Measurements from ENCODE around the gene OR7D4. TPM values are rescaled to one million over a fixed set of nuclear protein-coding genes. Genes with fewer than 3 reads are reported as not detected.
"Not testable (repeated sequence)": the region's sequence is repeated elsewhere in the genome, so short reads cannot be mapped to it uniquely, and the experiment has no call there.

Gene OR7D4
- not detected for total RNA-seq

DNA sequence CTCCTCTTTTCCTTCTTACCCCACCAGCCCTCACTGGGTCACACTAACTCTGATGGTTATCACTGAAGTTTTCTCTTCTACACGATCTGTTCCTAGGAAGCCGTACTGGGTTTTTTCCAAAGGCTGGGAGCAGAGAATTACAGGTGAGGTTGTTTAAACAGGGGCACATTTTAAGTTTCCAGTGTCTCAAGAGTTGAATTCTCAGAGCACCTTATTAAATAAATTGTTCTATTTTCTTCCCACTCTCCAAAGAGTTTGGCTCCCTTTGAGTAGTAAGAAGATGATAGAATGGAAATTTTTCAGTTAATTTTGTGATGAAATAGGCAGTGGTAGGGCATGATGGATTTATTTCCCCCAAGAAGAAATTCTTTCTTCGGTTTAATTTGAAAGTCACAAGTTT, at the start of gene OR7D4:
TSS of gene OR7D4 (minus strand) at position 101 of the 400 bp plus-strand sequence. CDS start 4,752 bp downstream, outside the sequence.
- DNase-seq (ENCODE audit: low spot score in 2 of 2) = no peak
- no peak within 1 kb of the TSS for H3K27ac Mint-ChIP-seq
- H3K36me3 Mint-ChIP-seq = peaks cover 6 to 9% of the 10 kb centered on the region in 2 donors
- no peak for ATAC-seq
- H3K9me3 Mint-ChIP-seq = peaks cover 6 to 7% of the 10 kb centered on the region in 2 donors

DNA sequence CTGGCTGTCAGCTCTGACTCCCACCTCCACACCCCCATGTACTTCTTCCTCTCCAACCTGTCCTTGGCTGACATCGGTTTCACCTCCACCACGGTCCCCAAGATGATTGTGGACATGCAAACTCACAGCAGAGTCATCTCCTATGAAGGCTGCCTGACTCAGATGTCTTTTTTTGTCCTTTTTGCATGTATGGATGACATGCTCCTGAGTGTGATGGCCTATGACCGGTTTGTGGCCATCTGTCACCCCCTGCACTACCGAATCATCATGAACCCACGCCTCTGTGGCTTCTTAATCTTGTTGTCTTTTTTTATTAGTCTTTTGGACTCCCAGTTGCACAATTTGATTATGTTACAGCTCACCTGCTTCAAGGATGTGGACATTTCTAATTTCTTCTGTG, 31.8 kb upstream of the OR7D4 start:
- Mint-ChIP-seq H3K36me3 (peaks cover 0 to 7% of the 10 kb centered on the region in 2 donors), H3K27ac (no peak overlapping the region), H3K9me3 (peaks cover 3 to 16% of the 10 kb centered on the region in 2 donors)
- ATAC-seq = no peak
- no peak for DNase-seq (ENCODE audit: low spot score in 2 of 2)

DNA sequence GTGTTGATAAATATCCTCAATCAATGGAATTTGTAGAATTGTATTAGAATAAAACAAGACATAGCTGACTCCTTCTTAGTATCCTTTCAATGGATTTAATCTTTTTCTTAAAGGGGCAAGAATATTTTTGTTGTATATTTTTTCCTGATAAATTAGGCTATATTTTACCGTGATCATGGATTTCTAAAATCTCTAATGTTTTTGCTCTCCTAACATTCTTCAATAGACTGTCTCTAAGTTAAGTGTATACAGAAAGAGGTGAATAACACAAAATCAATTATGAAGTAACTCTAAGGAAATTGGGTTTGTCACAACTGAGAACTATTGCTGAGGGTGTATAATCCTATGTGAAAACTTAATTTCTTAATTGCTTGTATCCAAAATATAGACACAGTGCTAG, 31.2 kb upstream of the OR7D4 start, which contains the start of gene OR7E24:
TSS of gene OR7E24 (plus strand) at position 301 of the 400 bp plus-strand sequence. CDS start 114 bp downstream, outside the sequence.
- Mint-ChIP-seq H3K27ac (no peak within 1 kb of the TSS), H3K36me3 (peaks cover 0 to 7% of the 10 kb centered on the region in 2 donors), H3K9me3 (peaks cover 3 to 16% of the 10 kb centered on the region in 2 donors)
- DNase-seq (ENCODE audit: low spot score in 2 of 2) (no peak), ATAC-seq (no peak)

DNA sequence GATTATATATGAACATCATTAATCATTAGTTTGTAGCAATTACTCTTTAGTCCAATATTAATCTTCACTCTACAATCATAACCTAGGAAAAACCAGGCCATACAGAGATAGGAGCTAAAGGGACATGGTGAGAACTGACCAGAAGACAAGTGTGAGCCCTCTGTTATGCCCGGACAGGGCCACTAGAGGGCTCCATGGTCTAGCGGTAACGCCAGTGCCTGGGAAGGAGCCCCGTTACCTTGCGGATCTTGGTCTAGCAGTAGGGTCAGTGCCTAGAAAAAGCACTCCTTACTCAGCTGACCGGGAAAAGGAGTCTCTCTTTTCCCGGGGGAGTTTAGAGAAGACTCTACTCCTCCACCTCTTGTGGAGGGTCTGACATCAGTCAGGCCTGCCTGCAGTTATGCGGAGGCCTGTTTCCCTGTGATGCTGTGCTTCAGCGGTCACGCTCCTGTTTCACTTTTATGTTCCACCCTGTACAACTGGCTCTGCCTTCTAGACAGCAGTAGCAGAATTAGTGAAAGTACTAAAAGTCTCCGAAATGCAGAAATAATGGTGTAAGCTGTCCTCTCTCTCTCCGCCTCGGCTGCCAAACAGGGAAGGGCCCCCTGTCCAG, 13.8 kb downstream of the OR7D4 start:
- Mint-ChIP-seq H3K36me3 (no peaks in the 10 kb centered on the region), H3K9me3 (no peaks in the 10 kb centered on the region), H3K27ac (no peak overlapping the region)
- DNase-seq (ENCODE audit: low spot score in 2 of 2) = peak; percentile 65 to 71
- ATAC-seq = peak; percentile 63 to 79

DNA sequence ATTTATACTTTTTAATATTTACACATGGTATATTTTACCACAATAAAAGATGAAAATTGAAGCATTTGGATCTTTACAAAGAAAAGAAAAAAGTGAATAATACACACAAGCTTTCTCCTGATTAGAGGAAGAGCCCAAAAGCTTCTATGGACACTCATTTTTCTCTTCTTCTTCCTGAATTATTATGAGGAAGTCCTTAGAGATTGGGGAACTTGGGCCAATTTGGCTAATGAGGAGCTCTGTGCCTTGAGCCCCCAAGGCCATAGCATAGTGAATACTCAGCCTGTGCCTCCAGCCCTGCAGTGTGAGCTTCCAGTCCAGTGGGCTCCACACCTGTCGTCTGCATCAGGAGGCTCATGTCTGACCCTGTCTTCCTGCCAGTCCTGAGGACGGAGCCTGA, 21.3 kb downstream of the OR7D4 start:
- not testable (repeated sequence) for ATAC-seq; DNase-seq (ENCODE audit: low spot score in 2 of 2); H3K36me3 Mint-ChIP-seq; H3K27ac Mint-ChIP-seq; H3K9me3 Mint-ChIP-seq

DNA sequence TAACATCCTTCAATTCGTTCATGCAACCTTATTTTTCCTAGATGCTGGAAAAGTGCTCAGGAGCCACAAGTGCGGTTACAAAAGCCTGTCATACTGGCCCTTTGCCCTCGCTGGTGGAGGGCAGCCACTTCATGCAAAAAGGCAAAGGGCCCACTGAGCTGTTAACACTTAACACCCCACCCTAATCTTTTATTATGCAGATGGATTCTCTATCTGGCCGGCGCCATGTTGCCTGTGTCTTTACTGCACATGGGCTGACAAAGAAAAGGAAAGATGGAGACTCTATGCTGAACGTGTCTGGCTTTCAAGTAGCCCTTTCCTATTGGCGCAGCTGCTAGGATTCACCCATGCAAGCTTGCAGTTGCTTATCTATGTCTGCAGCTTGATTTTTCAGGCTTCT, 29.9 kb downstream of the OR7D4 start:
- Mint-ChIP-seq H3K36me3 (peaks cover 8 to 14% of the 10 kb centered on the region in 2 donors), H3K27ac (no peak overlapping the region), H3K9me3 (peaks cover 0 to 27% of the 10 kb centered on the region in 2 donors)
- ATAC-seq (no peak), DNase-seq (ENCODE audit: low spot score in 2 of 2) (no peak)

DNA sequence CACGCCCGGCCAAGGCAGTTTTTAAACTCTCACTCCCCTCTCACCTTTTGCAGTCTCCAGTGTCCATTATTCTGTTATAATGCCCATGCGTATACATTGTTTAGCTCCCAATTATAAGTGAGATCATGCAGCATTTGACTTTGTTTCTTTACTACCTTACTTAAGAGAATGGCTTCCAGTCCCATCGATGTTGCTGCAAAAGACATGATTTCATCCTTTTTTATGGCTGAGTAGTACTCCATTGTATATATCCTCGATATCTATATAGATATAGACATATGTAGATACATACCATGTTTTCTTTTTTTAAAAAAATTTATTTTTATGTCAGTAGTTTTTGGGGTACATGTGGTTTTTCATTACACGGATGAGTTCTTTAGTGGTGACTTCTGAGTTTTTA, 32.2 kb downstream of the OR7D4 start:
- no peak for DNase-seq (ENCODE audit: low spot score in 2 of 2)
- Mint-ChIP-seq H3K27ac (no peak overlapping the region), H3K9me3 (peaks cover 0 to 24% of the 10 kb centered on the region in 2 donors), H3K36me3 (peaks cover 8 to 14% of the 10 kb centered on the region in 2 donors)
- no peak for ATAC-seq

DNA sequence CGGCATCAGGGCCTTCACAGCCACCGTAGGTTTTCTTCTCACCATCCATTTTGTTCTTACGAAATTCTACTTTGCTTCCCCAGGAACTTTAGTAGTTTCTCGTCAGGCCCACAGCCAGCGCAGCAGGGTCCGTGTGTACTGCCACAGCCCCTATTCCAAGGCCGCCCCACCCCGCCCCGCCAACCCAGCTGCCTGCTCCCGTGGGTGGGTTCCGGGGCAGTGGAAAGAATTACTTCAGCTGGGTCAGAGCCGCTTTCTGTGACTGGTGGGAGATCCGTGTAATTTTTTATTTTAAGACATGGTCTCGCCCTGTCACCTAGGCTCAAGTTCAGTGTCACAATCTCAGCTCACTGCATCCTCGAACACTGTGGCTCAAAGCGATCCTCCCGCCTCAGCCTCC, 36.4 kb downstream of the OR7D4 start:
- no peak for DNase-seq (ENCODE audit: low spot score in 2 of 2)
- H3K9me3 Mint-ChIP-seq = peaks cover 0 to 11% of the 10 kb centered on the region in 2 donors
- H3K36me3 Mint-ChIP-seq = peaks cover 0 to 8% of the 10 kb centered on the region in 2 donors
- no peak overlapping the region for H3K27ac Mint-ChIP-seq
- ATAC-seq = no peak

DNA sequence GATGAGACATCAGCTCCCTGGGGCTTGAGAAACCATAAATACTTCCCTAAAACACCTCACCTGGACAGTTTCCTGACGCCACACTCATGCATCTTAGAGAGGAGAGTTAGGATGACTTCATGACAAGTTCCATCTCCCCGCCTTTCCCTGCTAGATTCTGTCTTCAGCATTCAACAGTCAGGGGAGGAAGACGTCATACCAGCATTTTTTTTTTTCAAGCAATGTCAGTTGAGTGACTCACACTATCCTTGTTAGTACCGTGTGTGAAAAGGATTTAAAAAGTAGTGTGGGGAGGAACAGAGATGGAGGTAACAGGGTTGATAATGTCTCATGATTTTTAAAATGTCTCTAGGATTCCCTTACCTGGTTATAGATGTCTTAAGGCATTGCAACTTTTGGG, 40.5 kb downstream of the OR7D4 start, which contains the start of gene OR7D2:
TSS of gene OR7D2 (plus strand) at position 79 of the 400 bp plus-strand sequence. CDS start 6,803 bp downstream, outside the sequence.
- Mint-ChIP-seq H3K27ac (no peak within 1 kb of the TSS), H3K9me3 (peaks cover 0 to 5% of the 10 kb centered on the region in 2 donors), H3K36me3 (no peaks in the 10 kb centered on the region)
- DNase-seq (ENCODE audit: low spot score in 2 of 2) (no peak), ATAC-seq (no peak)

DNA sequence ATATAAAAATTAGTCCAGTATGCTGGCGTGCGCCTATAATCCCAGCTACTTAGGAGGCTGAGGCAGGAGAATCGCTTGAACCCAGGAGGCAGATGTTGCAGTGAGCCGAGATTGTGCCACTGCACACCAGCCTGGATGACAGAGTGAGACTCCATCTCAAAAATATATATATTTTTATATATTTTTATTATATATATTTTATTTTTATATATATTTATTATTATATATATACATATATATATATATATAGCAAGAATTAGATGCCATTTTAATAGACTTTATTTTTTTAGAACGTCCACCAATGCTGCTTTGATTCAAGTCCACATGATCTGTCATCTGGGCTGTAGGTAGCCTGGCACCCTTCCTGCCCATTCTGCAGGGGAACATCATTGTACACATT, 44.1 kb downstream of the OR7D4 start:
- Mint-ChIP-seq H3K27ac (no peak overlapping the region), H3K36me3 (no peaks in the 10 kb centered on the region), H3K9me3 (peaks cover 0 to 10% of the 10 kb centered on the region in 2 donors)
- ATAC-seq (no peak), DNase-seq (ENCODE audit: low spot score in 2 of 2) (no peak)

DNA sequence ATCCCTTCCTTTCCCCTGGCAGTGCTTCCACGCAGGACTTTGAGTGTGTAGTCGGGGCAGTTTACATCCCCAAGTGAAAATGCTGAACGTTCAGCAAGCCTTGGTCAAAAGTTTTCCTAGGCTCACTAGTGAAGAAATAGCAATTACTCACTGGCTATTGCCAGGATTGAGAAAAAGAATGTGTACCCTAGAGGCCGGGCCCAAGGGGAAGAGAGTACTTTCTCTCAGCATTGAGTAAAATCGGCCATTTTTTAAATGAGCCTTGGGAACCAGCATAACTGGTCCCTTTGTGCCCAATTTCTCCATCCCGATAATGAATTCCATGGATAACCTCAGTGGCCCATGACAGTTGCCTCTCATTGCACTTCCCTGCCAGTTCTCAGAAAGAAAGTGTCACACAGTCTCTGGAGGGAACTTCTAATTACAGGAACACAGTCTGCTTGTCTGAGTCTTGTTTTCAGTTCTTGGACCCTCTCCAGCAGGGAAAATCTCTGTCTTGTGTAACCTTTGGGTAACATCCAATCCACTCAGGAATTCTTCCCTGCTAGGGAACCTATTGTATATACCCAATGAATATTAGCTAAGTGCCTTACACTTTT, 47.9 kb downstream of the OR7D4 start:
- Mint-ChIP-seq H3K9me3 (peaks cover 3 to 29% of the 10 kb centered on the region in 2 donors), H3K27ac (no peak overlapping the region)
- no peak for ATAC-seq

DNA sequence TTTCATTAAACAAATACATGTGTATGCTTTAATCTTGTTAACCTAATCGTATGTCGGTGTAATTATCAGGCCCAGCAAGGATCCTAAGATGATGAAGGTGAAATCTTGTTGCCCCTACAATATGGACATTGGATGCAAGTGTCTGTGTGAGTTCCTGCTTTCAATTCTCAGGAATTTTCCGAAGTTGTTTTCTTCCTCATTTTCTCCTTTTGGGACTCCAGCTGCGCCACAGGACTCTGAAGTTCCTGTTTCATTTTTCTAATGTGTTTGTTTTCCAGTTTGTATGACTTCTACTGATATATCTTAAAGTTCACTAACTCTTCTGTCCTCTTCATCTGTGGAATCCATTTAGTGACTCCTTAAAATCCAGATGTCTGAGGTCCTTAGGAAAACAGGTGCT, 52.5 kb downstream of the OR7D4 start:
- H3K27ac Mint-ChIP-seq = no peak overlapping the region
- ATAC-seq = no peak
- DNase-seq (ENCODE audit: low spot score in 2 of 2) = no peak
- peaks cover 6 to 44% of the 10 kb centered on the region in 2 donors for H3K9me3 Mint-ChIP-seq
- H3K36me3 Mint-ChIP-seq = peaks cover 39 to 68% of the 10 kb centered on the region in 2 donors

More for the DNA sequence above, 47.9 kb downstream of the OR7D4 start:
- DNase-seq (ENCODE audit: low spot score in 2 of 2) = no peak
- H3K36me3 Mint-ChIP-seq = peaks cover 8 to 22% of the 10 kb centered on the region in 2 donors

DNA sequence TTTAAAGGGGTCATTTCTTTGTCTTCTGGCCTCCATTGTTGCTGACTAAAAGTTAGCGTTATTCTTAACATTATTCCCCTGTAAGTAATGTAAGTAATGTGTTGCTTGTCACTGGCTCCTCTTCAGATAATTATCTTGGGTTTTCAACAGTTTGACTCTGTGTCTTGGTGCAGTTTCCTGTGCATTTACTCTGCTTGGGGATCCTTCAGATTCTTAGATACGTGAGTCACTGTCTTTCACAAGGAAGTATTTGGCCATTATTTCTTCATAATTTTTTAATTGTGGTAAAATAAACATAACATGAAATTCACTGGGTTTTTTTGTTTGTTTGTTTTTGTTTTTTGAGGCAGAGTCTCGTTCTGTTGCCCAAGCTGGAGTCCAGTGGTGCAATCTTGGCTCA, 54.1 kb downstream of the OR7D4 start:
- Mint-ChIP-seq H3K9me3 (peaks cover 14 to 57% of the 10 kb centered on the region in 2 donors), H3K36me3 (peaks cover 54 to 84% of the 10 kb centered on the region in 2 donors), H3K27ac (no peak overlapping the region)
- DNase-seq (ENCODE audit: low spot score in 2 of 2) (no peak), ATAC-seq (no peak)

DNA sequence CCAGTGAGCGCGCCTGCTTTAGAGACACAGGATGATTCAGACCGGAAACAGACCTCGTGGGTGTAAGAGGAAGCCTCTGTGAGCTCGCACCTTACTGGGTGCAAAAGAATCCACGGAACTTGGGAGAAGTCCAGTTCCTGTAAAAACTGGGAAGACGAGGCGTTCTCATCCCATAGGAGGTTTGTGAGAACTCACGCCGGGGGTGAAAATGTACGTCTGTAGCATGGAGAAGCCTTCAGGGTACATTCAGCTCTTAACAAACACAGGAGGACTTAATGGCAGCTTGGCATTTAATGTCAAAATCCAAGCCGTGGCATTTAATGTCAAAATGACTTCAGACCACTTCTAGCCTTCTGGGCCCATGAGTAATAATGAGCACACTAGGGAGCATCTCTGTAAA, 58.0 kb downstream of the OR7D4 start:
- H3K9me3 Mint-ChIP-seq = peaks cover 18 to 47% of the 10 kb centered on the region in 2 donors
- no peak overlapping the region for H3K27ac Mint-ChIP-seq
- no peak for ATAC-seq
- peaks cover 84 to 100% of the 10 kb centered on the region in 2 donors for H3K36me3 Mint-ChIP-seq
- DNase-seq (ENCODE audit: low spot score in 2 of 2) = no peak
